H1 (cell line): ENCODE data around the gene TRABD. TPM values are rescaled to one million over a fixed set of nuclear protein-coding genes. Genes with fewer than 3 reads are reported as not detected.

Source experiments
- CTCF ChIA-PET: fragments of 300-600 bp; sonication (Branson Sonifier 250); formaldehyde crosslinking; loops from one replicate; lab custom pipeline; 2021; ENCODE audit not compliant: partially characterized antibody; lab: Charles Lee
- POLR2A ChIA-PET: fragments of 300-600 bp; sonication (Branson Sonifier 250); formaldehyde crosslinking; loops from one replicate; lab custom pipeline; 2021; ENCODE audit warnings: inconsistent platforms; ENCODE audit not compliant: partially characterized antibody; lab: Charles Lee
- DNase-seq, 2 experiments: peaks; one replicate each; pipeline versions ENCODE4 v3.0.0 to v3.0.0-alpha.2; 2010 to 2022; ENCODE audit warnings: low spot score in 2 of 2, low read depth in 1 of 2, mixed read lengths in 1 of 2
- FAIRE-seq: peaks from 2 replicates; lab custom pipeline; 2011; peaks lifted over from hg19 to GRCh38; lab: Jason Lieb, UNC
- H2AFZ ChIP-seq: 2 replicates; pipeline ENCODE4 v1.8.1; 2012; ENCODE audit warnings: low read length, inconsistent platforms
- H2AK5ac ChIP-seq: 2 replicates; pipeline ENCODE4 v1.6.1; 2013; ENCODE audit warnings: low read depth, low read length
- H2BK120ac ChIP-seq: replicated peaks from 2 replicates; pipeline ENCODE3; 2013; ENCODE audit warnings: low read depth, low read length, inconsistent platforms
- H2BK12ac ChIP-seq: 2 replicates; pipeline ENCODE4 v1.6.1; 2013; ENCODE audit warnings: low read depth, low read length
- H2BK15ac ChIP-seq: 2 replicates; pipeline ENCODE4 v1.6.1; 2013; ENCODE audit warnings: low read length
- H2BK20ac ChIP-seq: 2 replicates; pipeline ENCODE4 v1.6.1; 2013; ENCODE audit warnings: low read length
- H2BK5ac ChIP-seq: 2 replicates; pipeline ENCODE4 v1.6.1; 2013; ENCODE audit warnings: low read depth, low read length
- H3K14ac ChIP-seq: 2 replicates; pipeline ENCODE4 v1.6.1; 2013; ENCODE audit warnings: inconsistent platforms; ENCODE audit not compliant: insufficient read length
- H3K18ac ChIP-seq: 2 replicates; pipeline ENCODE4 v1.6.1; 2013; ENCODE audit warnings: low read length; ENCODE audit errors: extremely low read depth
- H3K23ac ChIP-seq: 2 replicates; pipeline ENCODE4 v1.6.1; 2013; ENCODE audit warnings: inconsistent platforms; ENCODE audit not compliant: insufficient read length
- H3K23me2 ChIP-seq: 2 replicates; pipeline ENCODE4 v1.6.1; 2013; ENCODE audit warnings: low read depth, low read length
- H3K27ac ChIP-seq: 2 replicates; pipeline ENCODE4 v1.6.1; 2011; ENCODE audit warnings: low read depth, low read length, inconsistent platforms
- H3K27me3 ChIP-seq, 4 experiments: replicated peaks in 1 of 4; 1 replicate in 1 of 4; 2 replicates in 3 of 4; pipeline versions ENCODE4 v1.6.1 to v1.8.1; 2011 to 2013; ENCODE audit warnings: low read length in 3 of 4, mild to moderate bottlenecking in 3 of 4, inconsistent platforms in 2 of 4, mixed read lengths in 2 of 4, moderate library complexity in 1 of 4; ENCODE audit not compliant: control insufficient read depth in 3 of 4, insufficient read depth in 3 of 4; ENCODE audit errors: extremely low read depth in 1 of 4
- H3K36me3 ChIP-seq, 4 experiments: 2 replicates each; pipeline versions ENCODE4 v1.6.1 to v1.8.1; 2011 to 2013; ENCODE audit warnings: mild to moderate bottlenecking in 4 of 4, low read length in 3 of 4, moderate library complexity in 2 of 4, control low read depth in 1 of 4, inconsistent platforms in 1 of 4; ENCODE audit not compliant: insufficient read depth in 4 of 4, control insufficient read depth in 2 of 4
- H3K4ac ChIP-seq: replicated peaks from 2 replicates; pipeline ENCODE3; 2013; ENCODE audit warnings: low read length, low read depth, mixed read lengths, inconsistent platforms; ENCODE audit not compliant: insufficient read length
- H3K4me1 ChIP-seq, 4 experiments: replicated peaks in 1 of 4; 1 replicate in 1 of 4; 2 replicates in 3 of 4; pipeline versions ENCODE4 v1.6.1 to v1.8.1; 2011 to 2013; ENCODE audit warnings: low read length in 3 of 4, inconsistent platforms in 2 of 4, mixed read lengths in 1 of 4; ENCODE audit not compliant: insufficient read depth in 4 of 4, control insufficient read depth in 3 of 4
- H3K4me2 ChIP-seq, 2 experiments: 2 replicates each; pipeline versions ENCODE4 v1.6.1 to v1.8.1; 2011 to 2013; ENCODE audit warnings: low read depth in 2 of 2, low read length in 2 of 2, control low read depth in 1 of 2, inconsistent platforms in 1 of 2, mild to moderate bottlenecking in 1 of 2; ENCODE audit not compliant: insufficient read depth in 1 of 2
- H3K4me3 ChIP-seq, 4 experiments: fragments of 200-600, 300-600 bp in 1 of 4; sonication (generic), shearing (Covaris generic), sonication (Bioruptor Twin) in 1 of 4; 2 replicates each; pipeline versions ENCODE4 v1.5.1 to v1.8.1; 2011 to 2016; ENCODE audit warnings: low read length in 4 of 4, low read depth in 3 of 4, control low read depth in 2 of 4, inconsistent platforms in 2 of 4, mild to moderate bottlenecking in 2 of 4, mixed read lengths in 1 of 4, moderate library complexity in 1 of 4; ENCODE audit not compliant: insufficient read depth in 2 of 4; ENCODE audit errors: extremely low read depth in 1 of 4
- H3K56ac ChIP-seq: replicated peaks from 2 replicates; pipeline ENCODE3; 2013; ENCODE audit warnings: low read depth, mild to moderate bottlenecking, mixed read lengths, low read length, inconsistent platforms; ENCODE audit not compliant: insufficient read length
- H3K79me1 ChIP-seq: 2 replicates; pipeline ENCODE4 v1.6.1; 2013; ENCODE audit warnings: low read depth, low read length, control low read depth
- H3K79me2 ChIP-seq, 2 experiments: 2 replicates each; pipeline versions ENCODE4 v1.6.1 to v1.8.1; 2012 to 2013; ENCODE audit warnings: low read length in 2 of 2, mild to moderate bottlenecking in 2 of 2, inconsistent platforms in 1 of 2; ENCODE audit not compliant: insufficient read depth in 2 of 2, control insufficient read depth in 1 of 2
- H3K9ac ChIP-seq, 4 experiments: replicated peaks in 1 of 4; 1 replicate in 1 of 4; 2 replicates in 3 of 4; pipeline versions ENCODE4 v1.6.1 to v1.8.1; 2011 to 2013; ENCODE audit warnings: low read depth in 3 of 4, low read length in 3 of 4, control low read depth in 2 of 4, mild to moderate bottlenecking in 2 of 4, moderate library complexity in 2 of 4, inconsistent platforms in 1 of 4; ENCODE audit errors: extremely low read depth in 1 of 4
- H3K9me3 ChIP-seq, 2 experiments: 2 replicates each; pipeline versions ENCODE4 v1.6.1 to v1.8.1; 2012 to 2013; ENCODE audit warnings: mild to moderate bottlenecking in 2 of 2, moderate library complexity in 2 of 2, control low read depth in 1 of 2, inconsistent platforms in 1 of 2, low read depth in 1 of 2, low read length in 1 of 2, mixed read lengths in 1 of 2; ENCODE audit not compliant: insufficient read depth in 2 of 2
- H4K20me1 ChIP-seq, 2 experiments: replicated peaks in 1 of 2; 2 replicates each; pipeline versions ENCODE3 to v1.8.1; 2011 to 2013; ENCODE audit warnings: inconsistent platforms in 2 of 2, low read length in 2 of 2, mild to moderate bottlenecking in 1 of 2; ENCODE audit not compliant: insufficient read depth in 2 of 2, control insufficient read depth in 1 of 2
- H4K5ac ChIP-seq: 2 replicates; pipeline ENCODE4 v1.6.1; 2013; ENCODE audit warnings: low read length, low read depth, mixed read lengths, inconsistent platforms; ENCODE audit not compliant: insufficient read length
- H4K8ac ChIP-seq: 2 replicates; pipeline ENCODE4 v1.8.0; 2013; ENCODE audit warnings: mild to moderate bottlenecking, moderate library complexity, low read length, inconsistent platforms; ENCODE audit not compliant: insufficient read depth; ENCODE audit errors: extremely low read depth
- H4K91ac ChIP-seq: replicated peaks from 2 replicates; pipeline ENCODE3; 2013; ENCODE audit warnings: low read length, mixed read lengths, inconsistent platforms; ENCODE audit not compliant: insufficient read length
- CBX5 ChIP-seq: fragments of 300-800, 300-1000 bp; sonication (generic); IDR thresholded peaks from 2 replicates; pipeline ENCODE4 v1.7.1; 2016; ENCODE audit warnings: antibody characterized with exemption, low read length, low read depth
- USF2 ChIP-seq: IDR thresholded peaks from 2 replicates; pipeline ENCODE4 v1.6.1; 2011; ENCODE audit warnings: low read length, improper control_type of control experiment
- WGBS, 2 experiments: shearing (Covaris generic) in 1 of 2; methylation state at CpG; one replicate each; pipeline versions ENCODE4 v1.1.6 to v1.1.7; 2013 to 2015; ENCODE audit warnings: low lambda C conversion rate in 2 of 2, mixed read lengths in 2 of 2, inconsistent platforms in 1 of 2, low coverage in 1 of 2, missing lambda C conversion rate in 1 of 2; ENCODE audit not compliant: insufficient replicate concordance in 2 of 2, insufficient coverage in 1 of 2, insufficient read length in 1 of 2; ENCODE audit errors: extremely low coverage in 1 of 2, missing lambda C conversion rate in 1 of 2; 5-methylcytosine and 5-hydroxymethylcytosine counted together
- polyA plus RNA-seq, 7 experiments: library from polyadenylated mRNA; depleted of rRNA in 3 of 7; stranded (reverse) in 5 of 7; unstranded in 2 of 7; fragments of >200 nt in 5 of 7; fragments of 200-250 nt in 2 of 7; gene quantifications; 1 replicate in 5 of 7; 2 replicates in 1 of 7; 4 replicates in 1 of 7; pipeline versions ENCODE4 v1.2.1 to v1.2.3, GENCODE V29; 2011 to 2013; ENCODE audit warnings: missing spikeins in 2 of 7, mixed read lengths in 2 of 7
- total RNA-seq: library from RNA; stranded (reverse); fragmentation: NEBNext Ultra II Directional; extraction: Animal tissue kit (Norgen Biotek cat#: 25700); gene quantifications from 2 replicates; pipeline ENCODE4 v1.2.1, GENCODE V29; 2021

Gene TRABD
- total and polyA plus RNA-seq, 2 of the 8 experiments (the other 6 are each of a cell fraction or from before 2014, with no cell fraction given): 44.2 to 57.5 TPM

GRCh38 chr22:50202130-50202666 is 16.5 kb downstream of the TRABD start:
- peaks cover 13% of the 10 kb centered on the region; the same call in 1 of the 2 replicates for H3K23me2 ChIP-seq
- H2BK5ac ChIP-seq: no peak overlapping the region
- no peak overlapping the region for H2BK12ac ChIP-seq
- H2BK15ac ChIP-seq: no peak overlapping the region
- H3K14ac ChIP-seq: no peak overlapping the region
- H2AFZ ChIP-seq: no peak overlapping the region
- ChIA-PET POLR2A (interaction anchor here (0.9 to 1.5 kb wide), 3 partner anchors 9 to 52 kb away, joined by 3 to 5 read pairs (median 4); partner anchors contain the start of gene TUBGCP6), CTCF (interaction anchor here (1.5 kb wide), 1 partner anchor 12 kb away, joined by 6 read pairs; no protein-coding TSS in a partner anchor)
- H2BK20ac ChIP-seq: no peak overlapping the region
- H3K4me3 ChIP-seq: peak overlapping the region; percentile 41 to 69 (median 62)
- H2BK120ac ChIP-seq: no peak overlapping the region
- H4K20me1 ChIP-seq: peaks cover 4 to 24% of the 10 kb centered on the region in 2 experiments
- H3K79me1 ChIP-seq: peaks cover 2% of the 10 kb centered on the region; the same call in 1 of the 2 replicates
- H4K5ac ChIP-seq: no peak overlapping the region
- H3K79me2 ChIP-seq: peaks cover 0 to 13% of the 10 kb centered on the region in 2 experiments; a peak in 1 of 4 replicates
- H4K91ac ChIP-seq: no peak overlapping the region
- H3K56ac ChIP-seq: no peak overlapping the region
- peaks cover 0 to 19% (median 10%) of the 10 kb centered on the region in 4 experiments; a peak in 5 of 8 replicates for H3K36me3 ChIP-seq
- peaks cover 0 to 8% (median 6%) of the 10 kb centered on the region in 4 experiments; a peak in 6 of 7 replicates for H3K4me1 ChIP-seq
- H3K27me3 ChIP-seq: no peaks in the 10 kb centered on the region
- no peak for FAIRE-seq
- no peaks in the 10 kb centered on the region for H3K9me3 ChIP-seq
- no peak overlapping the region for H3K27ac ChIP-seq
- WGBS, 2 experiments: 82% methylated on average over 13 of the region's 13 CpGs; no CpG with 5 or more reads in 1 of the 2 experiments
- no peak overlapping the region for H3K23ac ChIP-seq
- peak overlapping the region in 2 of 4 experiments; percentile 34 to 48; a peak in 3 of 7 replicates for H3K9ac ChIP-seq
- 0 out of 2 replicates have a peak overlapping the region, but pooled peaks have one; percentile 63 for H4K8ac ChIP-seq
- H2AK5ac ChIP-seq: no peak overlapping the region
- no peak overlapping the region for H3K18ac ChIP-seq
- no peak for DNase-seq
- no peak overlapping the region for H3K4ac ChIP-seq
- TF ChIP-seq USF2 (no peak), CBX5 (no peak)
- peak overlapping the region; percentile 84 to 98 for H3K4me2 ChIP-seq
